Suppressor macrophage (primary cell): ENCODE results near the gene MARCHF9.

ENCODE experiments used
- DNase-seq, 4 experiments: peaks; one replicate each; pipeline ENCODE4 v3.0.0-alpha.2; 2020 to 2022

The MARCHF9 gene

GRCh38 chr12:57755194-57755453 is 221 bp downstream of the MARCHF9 start:
- no peak for DNase-seq

DNA sequence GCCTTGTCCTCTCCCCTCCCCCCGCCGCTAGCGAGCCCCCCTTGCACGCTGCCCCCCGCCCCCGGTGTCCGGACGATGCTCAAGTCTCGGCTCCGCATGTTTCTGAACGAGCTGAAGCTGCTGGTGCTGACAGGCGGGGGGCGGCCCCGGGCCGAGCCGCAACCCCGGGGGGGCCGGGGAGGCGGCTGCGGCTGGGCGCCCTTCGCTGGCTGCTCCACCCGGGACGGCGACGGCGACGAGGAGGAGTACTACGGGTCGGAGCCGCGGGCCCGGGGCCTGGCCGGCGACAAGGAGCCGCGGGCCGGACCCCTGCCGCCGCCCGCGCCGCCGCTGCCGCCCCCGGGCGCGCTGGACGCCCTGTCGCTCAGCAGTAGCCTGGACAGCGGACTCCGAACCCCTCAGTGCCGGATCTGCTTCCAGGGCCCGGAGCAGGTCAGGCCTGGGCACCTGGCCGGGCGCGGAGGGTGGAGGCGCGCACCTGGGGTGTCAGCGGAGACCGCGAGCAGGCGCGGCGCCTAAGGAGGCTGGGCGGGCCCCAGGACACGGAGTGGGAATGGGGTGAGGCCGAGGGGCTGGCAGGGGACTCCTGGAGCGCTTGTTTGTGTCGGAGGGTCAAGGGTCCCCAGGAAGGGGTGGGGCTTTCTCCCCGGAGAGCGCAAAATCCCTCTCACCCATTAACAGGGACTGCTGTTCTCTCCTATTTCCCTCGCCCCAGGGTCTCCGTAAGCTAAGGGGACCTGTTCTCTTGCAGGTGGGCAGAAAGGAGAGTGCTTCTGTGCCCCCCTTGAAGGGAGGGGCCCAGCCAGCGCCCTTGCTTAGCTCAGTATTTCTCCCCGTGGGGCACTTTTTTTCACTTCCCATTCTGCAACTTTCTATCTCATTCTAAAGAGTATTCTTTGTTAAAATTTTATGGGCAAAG is 810 bp downstream of the MARCHF9 start:
- peak in 3 of 4 experiments; percentile 11 to 42 (median 30) for DNase-seq

GRCh38 chr12:57756406-57757341 is 1.8 kb downstream of the MARCHF9 start:
- DNase-seq, result peak; percentile 72 to 84 (median 78)

DNA sequence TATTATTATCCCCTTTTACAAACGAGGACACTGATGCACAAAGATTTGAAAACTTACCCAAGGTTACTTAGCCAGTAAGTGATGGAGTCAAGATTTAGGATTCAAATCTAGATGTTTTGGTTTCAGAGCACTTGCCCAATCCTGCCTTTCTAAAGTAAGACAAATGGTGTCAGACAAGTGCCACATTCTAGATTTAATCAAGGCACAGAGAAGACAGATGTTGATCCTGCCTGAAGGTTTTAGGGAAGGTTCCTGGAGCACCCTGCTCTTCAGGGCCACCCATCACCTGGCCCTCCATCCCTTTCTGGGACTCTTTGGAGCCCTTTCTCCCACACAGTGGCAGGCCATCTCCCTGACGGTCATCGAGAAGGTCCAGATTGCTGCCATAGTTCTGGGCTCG is 2.9 kb downstream of the MARCHF9 start:
- no peak for DNase-seq

GRCh38 chr12:57758552-57759359 is 3.9 kb downstream of the MARCHF9 start:
- no peak for DNase-seq

GRCh38 chr12:57759360-57759980 is 4.6 kb downstream of the MARCHF9 start:
- no peak for DNase-seq

DNA sequence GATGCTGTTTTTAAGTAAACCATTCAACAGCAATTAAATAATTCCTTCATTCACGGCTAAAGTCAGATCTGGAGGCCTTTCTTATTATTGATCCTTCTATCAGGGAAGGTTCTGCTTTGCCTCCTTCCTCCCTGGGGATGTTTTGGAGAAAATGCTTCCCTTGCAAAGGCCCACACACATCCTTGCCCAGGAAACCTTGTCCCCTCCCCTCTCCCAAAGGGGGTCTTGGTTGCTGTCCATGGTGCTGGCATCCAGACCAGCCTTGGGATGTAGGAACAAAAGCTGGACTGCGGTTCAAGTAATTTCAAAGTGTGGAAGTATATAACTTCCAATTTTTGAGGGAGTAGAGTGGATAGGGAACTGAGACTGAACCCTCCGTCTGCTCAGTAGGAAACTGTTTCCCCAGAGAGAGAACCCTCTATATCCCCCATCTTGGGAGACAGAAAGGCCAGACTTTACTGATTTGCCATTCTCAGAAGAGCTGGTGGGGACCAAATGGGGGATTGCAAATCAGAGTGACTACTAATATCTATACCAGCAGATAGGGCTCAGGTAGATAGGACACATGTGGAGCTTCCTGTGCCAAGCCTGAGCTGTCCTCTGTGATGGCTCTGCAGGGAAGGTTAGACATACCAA is 5.6 kb downstream of the MARCHF9 start:
- no peak for DNase-seq

DNA sequence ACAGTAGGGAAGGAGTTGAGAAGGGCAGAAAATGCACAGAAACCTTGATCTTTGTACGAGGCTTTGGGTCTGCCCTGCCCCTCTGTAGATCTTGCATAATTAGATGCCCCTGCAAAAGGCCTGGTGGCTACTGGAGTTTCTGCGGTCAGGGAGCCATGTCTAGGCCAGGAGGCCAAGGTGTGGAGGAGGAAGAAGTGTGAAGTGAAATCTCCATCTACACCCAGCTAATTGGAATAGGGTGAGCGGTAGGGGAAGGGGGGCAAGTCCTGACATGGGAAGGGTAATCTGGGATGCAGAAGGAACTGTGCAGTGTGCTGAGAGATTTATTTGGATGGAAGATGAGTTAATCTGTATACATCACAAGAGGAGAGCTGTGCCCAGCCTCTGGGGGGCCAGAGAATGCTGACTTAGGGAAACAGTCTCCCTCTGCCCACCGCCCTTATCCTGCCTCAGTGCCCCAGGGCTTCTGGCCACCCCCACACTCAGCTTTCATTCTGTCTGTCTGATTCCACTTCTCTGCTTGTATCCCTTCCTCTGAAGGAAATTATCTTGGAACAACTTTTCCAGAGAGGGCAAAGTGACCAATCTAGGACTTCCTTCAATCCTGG is 6.6 kb downstream of the MARCHF9 start:
- DNase-seq, result no peak

GRCh38 chr12:57762463-57762862 is 7.6 kb downstream of the MARCHF9 start:
- no peak for DNase-seq

DNA sequence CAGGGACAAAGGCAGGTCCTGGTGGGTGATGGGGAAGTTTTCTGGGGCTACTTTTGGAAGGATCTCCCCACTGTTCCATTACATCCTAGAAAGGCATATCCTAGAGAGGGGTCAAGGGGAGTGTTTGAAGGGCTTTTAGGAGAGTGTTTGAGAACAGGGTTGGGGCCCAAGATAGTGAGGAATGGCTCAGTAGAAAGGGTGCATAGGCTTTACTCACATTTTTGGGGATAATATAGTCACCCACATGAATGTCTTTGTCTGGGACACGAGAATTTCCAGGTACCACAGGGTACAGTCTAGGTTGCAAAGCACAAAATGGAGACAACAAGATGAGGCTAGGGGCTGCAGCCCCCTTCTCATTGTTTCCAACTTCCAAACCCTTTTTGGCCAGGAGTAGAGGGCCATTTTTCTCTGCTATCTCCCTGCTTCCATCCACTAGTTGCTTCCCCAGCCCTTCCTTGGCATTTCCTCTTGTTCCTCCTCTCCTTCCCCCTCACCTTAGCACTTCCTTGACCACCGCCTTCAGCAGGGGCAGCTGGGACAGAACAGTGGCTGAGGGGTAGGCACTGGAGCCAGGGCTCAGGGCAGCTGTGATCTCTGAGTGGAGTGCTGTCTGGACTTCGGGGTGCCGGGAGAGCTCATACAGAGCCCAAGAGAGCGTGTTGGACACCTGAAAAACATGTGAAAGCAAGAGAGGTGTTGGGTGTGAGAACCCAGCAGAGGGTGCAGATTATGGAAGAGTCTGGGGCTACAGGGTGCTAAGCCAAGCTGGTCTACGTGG is 9.2 kb downstream of the MARCHF9 start:
- no peak for DNase-seq

GRCh38 chr12:57764662-57765002 is 9.7 kb downstream of the MARCHF9 start:
- DNase-seq, result peak in 3 of 4 experiments; percentile 14 to 27 (median 14)

DNA sequence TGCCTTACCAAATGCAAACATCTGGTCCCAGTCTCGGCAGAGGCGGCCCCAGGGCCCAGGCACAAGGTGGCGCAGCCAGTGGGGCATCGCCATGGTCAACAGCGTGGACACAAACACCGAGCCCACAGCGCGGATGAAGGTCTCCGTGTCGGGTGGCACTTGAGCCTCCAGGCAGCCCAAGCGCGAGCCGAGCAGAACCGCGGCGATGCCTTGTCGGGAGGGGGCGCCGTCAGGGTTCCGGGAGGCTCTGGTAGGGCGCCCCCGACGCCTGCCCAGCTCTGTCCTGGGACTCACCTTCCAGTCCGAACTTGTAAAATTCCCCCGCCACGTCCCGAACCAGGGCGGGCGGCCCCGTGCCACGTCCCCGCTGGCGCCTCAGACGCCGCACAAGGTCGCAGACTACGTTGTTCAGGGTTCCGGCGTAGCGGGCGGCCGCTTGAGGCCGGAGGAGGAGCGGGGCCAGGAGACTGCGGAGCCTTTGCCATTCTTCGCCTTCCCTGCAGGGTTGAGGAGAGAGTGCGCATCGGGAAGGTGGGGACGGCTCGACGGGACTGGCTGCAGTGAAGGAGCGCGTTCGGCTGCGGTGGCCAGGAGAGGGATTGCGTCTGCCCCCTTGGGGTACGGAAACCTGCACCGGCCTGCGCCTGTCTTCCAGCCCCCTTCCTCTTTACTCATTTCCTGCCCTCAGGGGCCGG is 10.2 kb downstream of the MARCHF9 start:
- peak in 3 of 4 experiments; percentile 40 to 73 (median 60) for DNase-seq

- peak in 3 of 4 experiments; percentile 38 to 45 (median 39) for DNase-seq
These were observed 11.0 kb downstream of the MARCHF9 start for GRCh38 chr12:57765698-57766463.

GRCh38 chr12:57766464-57767304 is 11.8 kb downstream of the MARCHF9 start, which contains the start of gene CYP27B1:
TSS of gene CYP27B1 (minus strand) at chr12:57767078. CDS start at chr12:57767041, 37 bp downstream.
- peak in 3 of 4 experiments; percentile 54 to 67 (median 55) for DNase-seq

DNA sequence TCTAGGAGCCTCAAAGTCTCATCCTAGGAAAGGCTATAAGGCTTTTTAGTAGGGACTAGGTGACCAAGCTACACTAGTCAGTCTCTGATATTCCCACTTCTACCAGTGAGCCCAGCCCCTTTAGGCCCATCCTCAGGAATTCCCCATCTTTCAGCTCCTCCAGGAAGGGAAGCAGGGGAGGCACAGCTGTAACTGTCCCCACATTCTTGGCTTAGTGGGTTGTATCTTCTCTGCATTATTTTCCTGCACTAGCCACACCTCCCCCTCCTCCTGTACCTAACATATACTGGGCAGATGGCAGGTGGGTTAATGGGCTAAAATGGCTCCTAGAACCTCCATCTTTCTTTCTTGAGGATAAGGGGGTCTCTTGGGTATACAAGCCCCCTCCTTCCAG is 12.4 kb downstream of the MARCHF9 start:
- DNase-seq, result no peak

GRCh38 chr12:57767876-57768275 is 13.0 kb downstream of the MARCHF9 start:
- no peak for DNase-seq

GRCh38 chr12:57769594-57769993 is 14.7 kb downstream of the MARCHF9 start:
- no peak for DNase-seq

DNA sequence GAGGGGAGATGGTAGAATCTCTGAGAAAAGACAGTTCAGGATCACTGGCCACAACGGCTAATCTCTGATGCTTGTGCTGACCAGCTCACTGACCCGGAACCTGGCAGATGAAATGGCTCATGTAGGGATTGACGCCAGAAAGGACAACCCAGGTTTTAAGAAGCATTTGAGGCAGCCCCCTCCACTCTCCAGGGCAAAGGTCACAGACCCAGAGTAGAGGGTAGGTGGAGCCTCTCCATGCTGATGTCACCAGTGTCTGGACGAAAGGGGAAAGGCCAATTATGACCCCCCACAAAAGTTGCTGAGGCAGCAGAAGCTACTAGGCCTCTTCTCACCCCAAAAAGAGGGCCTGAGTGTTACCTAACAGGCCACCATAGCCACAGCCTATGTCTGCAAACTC is 15.8 kb downstream of the MARCHF9 start:
- DNase-seq, result peak in 2 of 4 experiments; percentile 47 to 49
